NCI-H526 (cell line): Measurements from ENCODE around the gene TNMD.
"Not testable (repeated sequence)": the region's sequence is repeated elsewhere in the genome, so short reads cannot be mapped to it uniquely, and the experiment has no call there.

Experiments used
- DNase-seq, 2 experiments: peaks; one replicate each; lab custom pipeline; 2025; lab: John Stamatoyannopoulos, UW

Gene TNMD

GRCh38 chrX:100584611-100585010 is at the start of gene TNMD:
Gene TNMD (plus strand): TSS chrX:100584936. CDS start chrX:100585019, 83 bp downstream.
- DNase-seq, result no peak

- not testable (repeated sequence) for DNase-seq
These were observed 19.2 kb upstream of the TNMD start for GRCh38 chrX:100565534-100565933.

- DNase-seq, result no peak
These were observed 2.0 kb downstream of the TNMD start for GRCh38 chrX:100586747-100587146.

- DNase-seq, result no peak
These were observed 3.1 kb downstream of the TNMD start for GRCh38 chrX:100587861-100588260.

- no peak for DNase-seq
These were observed 6.7 kb downstream of the TNMD start for GRCh38 chrX:100591256-100592051.

- no peak for DNase-seq
These were observed 8.4 kb downstream of the TNMD start for GRCh38 chrX:100593126-100593525.

GRCh38 chrX:100593581-100593980 is 8.8 kb downstream of the TNMD start:
- DNase-seq, result no peak

- DNase-seq, result no peak
These were observed 11.9 kb downstream of the TNMD start for GRCh38 chrX:100596601-100597000.

- DNase-seq, result no peak
These were observed 14.7 kb downstream of the TNMD start for GRCh38 chrX:100599456-100599855.

- DNase-seq, result no peak
These were observed 15.6 kb downstream of the TNMD start for GRCh38 chrX:100600340-100600739.

GRCh38 chrX:100600758-100601157 is 16.0 kb downstream of the TNMD start:
- DNase-seq, result no peak

- no peak for DNase-seq
These were observed 22.0 kb downstream of the TNMD start for GRCh38 chrX:100606753-100607152.

GRCh38 chrX:100609591-100609990 is 24.9 kb downstream of the TNMD start:
- no peak for DNase-seq

GRCh38 chrX:100611951-100612350 is 27.2 kb downstream of the TNMD start:
- no peak for DNase-seq

- DNase-seq, result peak; percentile 4 to 24
These were observed 30.3 kb downstream of the TNMD start for GRCh38 chrX:100615005-100615404.

- DNase-seq, result no peak
These were observed 38.3 kb downstream of the TNMD start for GRCh38 chrX:100623001-100623400.

- no peak for DNase-seq
These were observed 41.3 kb downstream of the TNMD start for GRCh38 chrX:100625985-100626491.

GRCh38 chrX:100635040-100635439 is 50.3 kb downstream of the TNMD start:
- DNase-seq, result no peak

- peak in 1 of 2 experiments; percentile 49 for DNase-seq
These were observed 51.2 kb downstream of the TNMD start for GRCh38 chrX:100635989-100636320.

- DNase-seq, result peak; percentile 82 to 91
These were observed 51.7 kb downstream of the TNMD start, which contains the start of gene TSPAN6 for GRCh38 chrX:100636321-100636991. Gene TSPAN6 (minus strand): TSS chrX:100636806. CDS start chrX:100636694, 112 bp downstream.

GRCh38 chrX:100642290-100642689 is 57.6 kb downstream of the TNMD start:
- no peak for DNase-seq

- no peak for DNase-seq
These were observed 58.5 kb downstream of the TNMD start for GRCh38 chrX:100643212-100643611.
